Stimulated activated CD4-positive, alpha-beta T cell treated with anti-CD3 and anti-CD28 coated beads, Interleukin-2, amount 100 ng/mL, for 48 hours (primary cell): Measurements from ENCODE around the gene CCR6.
"Not testable (repeated sequence)": the region's sequence is repeated elsewhere in the genome, so short reads cannot be mapped to it uniquely, and the experiment has no call there.

ENCODE experiments used
- DNase-seq, 2 donors: peaks; one replicate each; pipeline ENCODE4 v3.0.0-alpha.2; 2020

Gene CCR6

DNA sequence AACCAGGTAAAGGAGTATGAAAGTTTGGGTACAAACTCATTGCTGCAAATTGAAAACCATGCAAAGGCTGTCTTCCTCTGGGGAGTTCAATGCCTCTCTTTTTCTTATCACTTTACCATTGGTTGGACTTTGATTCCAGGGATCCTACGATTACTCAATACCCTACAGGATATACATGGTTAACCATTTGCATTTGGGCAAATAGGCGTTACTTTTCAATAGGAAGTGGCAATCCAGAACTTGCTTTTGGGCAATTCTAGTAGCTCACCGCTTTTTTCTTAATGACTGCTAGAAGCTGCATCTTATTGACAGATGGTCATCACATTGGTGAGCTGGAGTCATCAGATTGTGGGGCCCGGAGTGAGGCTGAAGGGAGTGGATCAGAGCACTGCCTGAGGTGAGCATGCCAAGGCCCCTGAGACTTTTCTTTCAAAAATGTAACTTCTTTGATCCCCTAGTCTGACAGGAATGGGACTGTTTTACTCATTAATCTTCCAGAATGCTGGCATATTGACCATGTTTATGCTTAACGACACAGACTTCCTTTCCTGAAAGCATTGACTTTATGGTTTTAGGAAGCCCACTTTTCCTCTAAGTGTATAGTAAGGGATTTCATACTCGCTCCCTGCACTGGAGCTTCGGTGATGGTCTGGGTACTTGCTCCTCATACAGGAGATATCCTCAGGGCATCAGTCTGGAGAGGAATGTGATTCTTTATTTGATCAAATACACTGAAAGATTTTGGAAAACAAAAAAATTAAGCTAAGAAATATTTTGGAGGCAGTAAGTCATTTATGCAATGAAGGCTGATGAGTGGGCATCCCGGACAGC is at the start of gene CCR6:
Gene CCR6, plus strand, starts transcription at position 270 of the 831 bp plus-strand sequence. CDS start 13,039 bp downstream, outside the sequence.
- DNase-seq, result no peak

DNA sequence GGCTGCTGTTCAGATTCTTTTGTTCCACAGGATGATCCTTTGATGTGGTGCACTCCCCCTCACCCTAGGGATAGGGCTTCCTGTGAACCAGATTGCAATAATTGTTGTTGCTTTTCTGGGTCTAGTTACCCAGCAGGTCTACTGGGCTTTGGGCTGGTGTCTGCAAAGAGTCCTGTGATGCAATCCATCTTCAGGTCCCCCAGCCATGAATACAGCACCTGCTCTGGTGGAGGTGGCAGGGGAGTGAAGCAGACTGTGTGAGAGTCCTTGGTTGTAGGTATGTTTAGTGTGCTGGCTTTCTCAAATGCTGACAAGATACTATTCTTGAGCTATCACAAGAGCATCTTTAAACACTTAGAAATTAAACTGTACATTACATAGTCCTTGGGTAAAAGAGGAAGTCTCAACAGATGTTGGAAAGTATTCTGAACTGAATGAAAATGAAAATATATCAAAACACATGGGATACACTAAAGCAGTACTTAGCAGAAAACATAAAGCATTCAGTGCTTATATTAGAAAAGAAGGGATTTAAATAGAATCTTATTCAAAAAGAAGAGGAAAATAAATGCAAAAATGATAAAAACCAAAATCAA is 49.1 kb upstream of the CCR6 start:
- no peak for DNase-seq

- no peak for DNase-seq
Measured at GRCh38 chr6:167077241-167077932, 45.5 kb upstream of the CCR6 start.

DNA sequence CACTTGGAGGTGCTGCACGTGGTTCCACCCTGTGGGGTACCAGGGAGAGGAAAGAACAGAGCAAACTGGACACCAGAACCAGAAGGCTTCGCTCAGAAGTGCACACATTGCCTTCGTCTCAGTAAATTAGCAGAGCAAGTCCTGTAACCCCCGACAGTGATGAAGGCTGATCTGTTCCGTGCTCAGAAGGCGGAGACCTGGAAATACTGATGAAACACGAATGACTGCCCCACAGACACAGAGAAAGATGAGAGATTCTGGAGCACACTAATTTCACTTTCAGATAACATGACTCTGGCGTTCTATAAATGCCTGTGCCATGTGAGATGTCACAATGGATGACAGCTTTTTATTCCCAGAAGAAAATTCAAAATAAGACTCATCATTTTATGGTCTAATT is 44.2 kb upstream of the CCR6 start:
- no peak for DNase-seq

- DNase-seq, result peak; percentile 55 to 62
Measured at GRCh38 chr6:167079853-167080297, 43.0 kb upstream of the CCR6 start.

DNA sequence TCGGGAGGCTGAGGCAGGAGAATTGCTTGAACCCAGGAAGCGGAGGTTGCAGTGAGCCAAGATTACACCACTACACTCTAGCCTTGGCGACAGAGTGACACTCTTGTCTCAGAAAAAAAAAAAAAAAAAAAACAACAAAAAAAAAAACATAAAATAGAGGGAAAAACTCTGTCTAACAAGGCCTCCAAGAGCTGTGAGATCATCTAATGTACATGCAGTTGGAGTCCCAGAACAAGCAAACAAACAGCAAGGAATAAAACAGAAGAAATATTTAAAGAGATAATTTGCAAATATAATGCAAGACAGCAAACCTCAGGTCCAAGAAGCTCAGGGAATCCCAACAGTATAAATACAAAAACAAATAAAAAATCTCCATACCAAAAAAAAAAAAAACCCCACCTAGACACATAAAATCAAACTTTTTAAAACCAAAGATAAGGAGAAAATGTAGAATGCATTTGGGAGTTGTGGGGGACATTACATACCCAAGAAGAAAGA is 35.0 kb upstream of the CCR6 start:
- no peak for DNase-seq

GRCh38 chr6:167088741-167089140 is 34.2 kb upstream of the CCR6 start:
- not testable (repeated sequence) for DNase-seq

DNA sequence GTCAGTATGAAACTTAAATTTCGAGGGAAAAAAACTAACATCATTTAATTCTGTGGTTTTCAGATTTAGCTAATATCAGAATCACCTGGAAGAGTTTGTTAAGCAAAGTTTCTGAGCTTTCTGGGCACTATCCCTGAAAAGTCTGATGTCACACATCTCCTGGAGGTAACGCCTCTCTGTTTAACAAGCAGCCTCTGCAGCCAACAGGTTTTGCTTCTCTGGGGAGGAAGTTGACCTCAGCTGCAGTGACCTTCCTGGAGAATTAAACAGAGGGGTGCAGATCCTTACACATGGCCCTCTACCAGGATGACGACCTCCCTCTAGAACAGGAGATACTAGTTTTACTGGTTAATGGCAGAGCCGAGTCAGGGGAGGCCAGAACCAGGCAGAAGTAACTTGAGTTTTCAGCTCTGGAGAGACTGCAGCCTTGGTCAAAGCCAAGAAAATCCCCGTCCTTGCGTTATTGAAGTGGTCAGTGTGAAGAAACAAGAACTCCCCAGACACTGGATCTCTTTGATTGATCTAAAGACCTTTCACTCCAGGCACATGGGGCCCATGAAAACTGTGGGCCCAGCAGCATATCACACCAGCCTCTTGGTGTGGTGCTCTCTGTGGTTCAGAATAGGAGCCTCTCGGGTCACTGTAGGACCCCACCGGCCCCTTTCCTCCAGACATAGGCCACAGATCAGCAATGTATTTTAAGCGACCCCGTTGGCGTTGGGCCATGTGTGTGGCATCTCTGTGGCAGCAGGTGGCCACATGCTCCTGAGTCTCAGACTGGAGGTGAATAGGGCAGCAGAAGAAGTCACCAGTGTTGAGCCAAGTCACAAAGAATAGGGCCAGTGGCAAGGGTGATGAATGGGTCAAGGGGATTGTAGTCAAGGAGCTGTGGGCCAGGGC is 33.4 kb upstream of the CCR6 start:
- no peak for DNase-seq

- DNase-seq, result no peak
Measured at GRCh38 chr6:167090171-167090570, 32.7 kb upstream of the CCR6 start.

- no peak for DNase-seq
Measured at GRCh38 chr6:167091026-167091804, 31.7 kb upstream of the CCR6 start.

DNA sequence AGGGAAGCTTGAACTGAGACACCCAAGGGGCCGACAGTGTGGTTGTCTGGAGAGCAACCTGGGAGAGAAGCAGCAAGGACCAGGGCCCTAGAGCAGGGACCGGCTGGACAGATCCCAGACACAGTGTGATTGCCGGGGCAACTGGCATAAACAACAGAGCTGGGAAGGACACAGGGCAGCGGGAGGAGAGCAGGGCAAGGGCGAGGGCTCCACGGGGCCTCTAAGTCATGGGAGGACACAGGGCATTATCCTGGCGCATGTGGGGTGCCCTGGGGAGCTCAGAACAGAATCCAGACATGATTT is 31.1 kb upstream of the CCR6 start:
- DNase-seq, result no peak

- DNase-seq, result no peak
Measured at GRCh38 chr6:167092672-167093339, 30.1 kb upstream of the CCR6 start.

GRCh38 chr6:167093406-167093921 is 29.4 kb upstream of the CCR6 start:
- DNase-seq, result no peak

GRCh38 chr6:167093922-167094432 is 28.9 kb upstream of the CCR6 start:
- peak in 1 of 2 donors; percentile 30 for DNase-seq

DNA sequence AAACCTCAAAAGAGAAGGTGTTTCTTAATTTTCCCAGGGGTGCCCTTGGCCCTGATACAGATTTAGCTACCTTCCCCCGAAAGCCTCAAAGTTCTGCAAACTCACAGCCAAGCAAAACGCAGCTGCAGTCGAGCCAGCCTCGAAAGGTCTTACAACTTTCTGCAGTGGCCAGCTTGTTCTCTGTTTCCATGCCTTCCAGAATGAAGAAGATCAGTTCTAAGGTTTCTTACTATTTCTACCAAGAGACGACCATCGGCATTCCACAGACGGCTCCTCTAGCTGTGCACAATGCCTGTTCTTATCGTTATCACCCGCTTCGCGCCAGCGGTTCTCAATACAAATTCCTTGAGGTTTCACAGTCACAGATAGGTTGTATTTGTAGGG is 28.5 kb upstream of the CCR6 start:
- no peak for DNase-seq

GRCh38 chr6:167094820-167095637 is 27.9 kb upstream of the CCR6 start:
- DNase-seq, result no peak

DNA sequence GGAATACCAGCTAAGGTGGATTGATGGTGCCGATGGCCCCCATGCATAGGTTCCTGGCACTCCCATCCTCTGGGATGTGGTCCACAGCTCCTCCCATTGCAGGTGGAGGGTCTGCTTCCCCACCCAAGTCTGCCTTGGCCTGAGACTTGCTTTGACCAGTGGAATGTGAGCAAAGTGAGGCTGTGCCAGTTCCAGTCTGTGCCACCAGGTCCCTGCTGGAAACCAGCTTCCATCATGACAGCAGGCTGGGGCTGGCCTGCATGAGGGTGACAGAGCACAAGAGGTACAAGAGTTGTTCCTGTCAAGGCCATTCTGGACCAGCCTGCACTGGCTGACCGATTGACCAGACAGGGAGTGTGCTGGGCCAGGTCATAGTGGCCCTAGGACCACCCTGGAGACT is 27.0 kb upstream of the CCR6 start:
- DNase-seq, result no peak

GRCh38 chr6:167096991-167097390 is 25.9 kb upstream of the CCR6 start:
- DNase-seq, result no peak

- DNase-seq, result no peak
Measured at GRCh38 chr6:167097770-167098169, 25.1 kb upstream of the CCR6 start.

- DNase-seq, result no peak
Measured at GRCh38 chr6:167098825-167099225, 24.1 kb upstream of the CCR6 start.
